ENCODE measurements around the gene MICALL2.

DNA sequence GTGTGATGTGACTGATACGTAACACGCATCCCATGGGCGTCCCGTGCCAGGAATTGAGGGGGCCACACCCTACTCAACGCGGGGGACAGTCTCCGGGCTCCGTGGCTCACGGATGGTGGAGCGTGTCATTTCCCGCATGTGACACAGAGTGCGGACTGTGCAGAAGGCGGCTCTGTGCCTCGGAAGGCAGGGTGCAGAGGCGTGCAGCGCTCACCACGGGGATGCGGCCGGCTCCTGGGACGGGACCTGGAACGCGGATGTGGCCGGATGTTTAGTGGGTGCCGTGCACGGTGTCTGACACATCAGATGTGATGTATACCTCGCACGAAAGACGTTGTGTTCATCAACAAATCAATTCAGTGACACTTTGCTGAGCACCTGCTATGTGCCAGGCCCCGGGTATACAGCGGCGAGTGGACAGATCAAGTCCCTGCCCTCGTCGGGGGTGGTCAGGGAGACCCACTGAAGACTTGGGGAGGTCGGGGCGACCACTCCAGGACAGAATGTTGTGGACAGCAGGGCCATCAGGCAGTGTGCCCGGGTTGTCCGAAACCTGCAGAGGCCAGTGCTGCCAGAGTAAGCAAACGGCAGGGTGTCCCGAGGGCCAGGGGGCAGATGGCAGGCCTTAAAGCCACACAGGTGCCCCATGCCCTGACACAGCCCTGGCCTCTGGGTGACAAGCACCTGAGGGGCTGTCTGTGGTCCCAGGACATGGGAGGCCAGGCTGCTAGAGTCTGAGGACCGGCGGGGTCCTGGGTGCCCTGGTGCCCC is 38.1 kb downstream of the MICALL2 start:
- TF ChIP-seq MYC (IDR thresholded peaks at IDR 0.05; ENCODE audit: low read depth, low read length) (no peak), POLR2A (IDR thresholded peaks at IDR 0.05; ENCODE audit: extremely low read depth, insufficient read length) (no peak)
- TF ChIP-seq, protein P1, sequence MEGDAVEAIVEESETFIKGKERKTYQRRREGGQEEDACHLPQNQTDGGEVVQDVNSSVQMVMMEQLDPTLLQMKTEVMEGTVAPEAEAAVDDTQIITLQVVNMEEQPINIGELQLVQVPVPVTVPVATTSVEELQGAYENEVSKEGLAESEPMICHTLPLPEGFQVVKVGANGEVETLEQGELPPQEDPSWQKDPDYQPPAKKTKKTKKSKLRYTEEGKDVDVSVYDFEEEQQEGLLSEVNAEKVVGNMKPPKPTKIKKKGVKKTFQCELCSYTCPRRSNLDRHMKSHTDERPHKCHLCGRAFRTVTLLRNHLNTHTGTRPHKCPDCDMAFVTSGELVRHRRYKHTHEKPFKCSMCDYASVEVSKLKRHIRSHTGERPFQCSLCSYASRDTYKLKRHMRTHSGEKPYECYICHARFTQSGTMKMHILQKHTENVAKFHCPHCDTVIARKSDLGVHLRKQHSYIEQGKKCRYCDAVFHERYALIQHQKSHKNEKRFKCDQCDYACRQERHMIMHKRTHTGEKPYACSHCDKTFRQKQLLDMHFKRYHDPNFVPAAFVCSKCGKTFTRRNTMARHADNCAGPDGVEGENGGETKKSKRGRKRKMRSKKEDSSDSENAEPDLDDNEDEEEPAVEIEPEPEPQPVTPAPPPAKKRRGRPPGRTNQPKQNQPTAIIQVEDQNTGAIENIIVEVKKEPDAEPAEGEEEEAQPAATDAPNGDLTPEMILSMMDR (IDR thresholded peaks at IDR 0.05; ENCODE audit: low read depth, low read length): no peak

Measured in NB4 (cell line).